GM19455 (cell line): ENCODE results near the gene RAB17.
A peak's percentile ranks its signal among the peaks of the same experiment; 100 is the strongest.

Experiments
- ATAC-seq: cut with Tn5 transposase; IDR thresholded peaks from one replicate; pipeline ENCODE4 v1.9.1; 2021; ENCODE audit not compliant: unreplicated experiment

RAB17 gene

DNA sequence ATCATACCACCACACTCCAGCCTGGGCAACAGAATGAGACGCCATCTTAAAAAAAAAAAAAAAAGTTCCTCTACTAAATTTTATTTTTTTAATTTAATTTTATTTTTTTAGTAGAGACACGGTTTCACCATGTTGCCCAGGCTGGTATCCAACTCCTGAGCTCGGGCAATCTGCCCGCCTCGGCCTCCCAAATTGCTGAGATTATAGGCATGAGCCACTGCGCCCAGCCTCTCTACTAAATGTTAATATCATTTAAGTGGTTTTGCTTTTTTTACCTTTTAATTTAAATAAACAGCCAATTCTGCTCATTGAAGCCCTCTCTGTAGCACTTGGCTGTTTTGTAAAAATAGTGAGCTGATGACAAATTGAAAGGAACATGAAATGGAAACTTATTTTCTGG lies 9.2 kb downstream of the RAB17 start:
- no peak for ATAC-seq

DNA sequence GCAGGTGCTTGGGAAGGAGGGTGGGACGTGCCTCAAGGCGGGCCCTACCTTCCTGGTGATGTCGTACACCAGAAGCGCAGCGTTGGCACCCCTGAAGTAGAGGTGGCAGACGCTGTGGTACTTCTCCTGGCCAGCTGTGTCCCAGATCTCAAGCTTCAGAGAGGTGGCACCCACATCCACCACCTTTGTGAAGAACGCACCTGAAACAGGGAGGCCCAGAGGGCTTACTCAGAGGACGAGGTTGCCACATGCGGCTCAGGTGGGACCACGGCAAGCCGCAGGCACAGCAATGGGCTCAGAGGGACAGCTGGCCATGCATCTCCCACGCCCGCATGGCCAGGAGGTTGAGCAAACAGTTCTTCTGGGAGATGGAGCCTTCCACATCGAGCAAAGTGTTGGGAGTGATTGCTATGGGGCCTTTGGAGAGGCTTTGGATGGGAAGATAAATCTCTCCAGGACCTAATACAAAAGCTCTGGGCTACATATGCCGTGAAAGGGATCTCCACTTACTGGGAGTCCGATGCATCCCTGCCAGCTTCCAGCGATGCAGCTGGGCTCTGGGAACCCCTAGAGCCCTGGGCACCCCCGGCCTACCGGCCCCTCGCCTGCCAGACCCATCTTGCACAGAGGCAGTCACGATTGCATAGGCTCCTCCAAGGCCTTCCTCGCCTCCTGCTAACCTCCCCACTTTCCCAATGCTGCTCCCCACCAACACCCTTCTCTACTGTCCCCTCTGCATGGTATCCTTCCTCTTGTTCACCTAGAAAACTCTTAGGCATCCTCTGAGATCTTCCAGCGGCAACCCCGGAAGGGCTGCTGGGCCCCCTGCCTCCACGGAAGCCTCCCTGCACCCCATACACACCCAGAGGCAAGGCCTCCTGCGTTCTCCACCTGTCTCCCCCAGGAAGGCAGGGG lies 12.3 kb downstream of the RAB17 start:
- no peak for ATAC-seq

DNA sequence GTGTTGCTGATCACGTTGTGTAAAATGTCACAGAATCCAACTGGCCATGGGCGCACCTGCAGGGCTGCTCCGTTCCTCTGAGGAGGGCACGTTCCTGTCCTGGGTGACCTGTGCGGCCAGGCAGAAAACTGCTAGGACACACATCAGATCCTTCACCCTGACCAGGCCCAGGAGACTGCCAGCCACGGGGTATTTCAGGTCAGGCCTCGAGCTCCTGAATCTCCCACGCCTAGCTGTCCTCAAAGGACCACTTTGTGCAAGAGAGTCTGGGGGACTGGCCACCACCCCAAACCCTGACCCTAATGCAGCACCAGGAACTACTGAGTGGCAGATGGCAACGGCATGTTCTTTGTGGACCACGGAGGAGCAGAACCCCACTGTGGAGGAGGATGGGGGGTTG lies 13.1 kb downstream of the RAB17 start:
- no peak for ATAC-seq

DNA sequence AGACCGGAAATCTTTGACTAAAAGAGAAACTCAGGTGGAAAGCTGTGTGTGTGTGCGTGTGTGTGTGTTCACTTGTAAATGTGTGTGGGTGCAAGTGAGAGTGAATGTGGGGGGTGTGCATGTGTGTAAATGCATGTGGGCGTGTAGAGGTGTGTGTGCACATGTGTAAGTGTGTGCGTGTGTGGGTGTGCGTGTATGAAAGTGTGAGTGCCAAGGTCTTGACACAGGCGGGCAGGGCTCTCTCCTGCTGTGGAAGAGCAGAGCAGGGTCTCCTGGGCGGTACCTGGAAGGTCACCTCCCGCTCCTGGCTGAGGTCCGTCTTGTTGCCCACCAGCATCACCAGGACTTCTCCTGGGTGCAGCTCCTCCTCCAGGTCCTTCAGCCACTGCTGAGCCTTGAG lies 13.6 kb downstream of the RAB17 start:
- no peak for ATAC-seq

DNA sequence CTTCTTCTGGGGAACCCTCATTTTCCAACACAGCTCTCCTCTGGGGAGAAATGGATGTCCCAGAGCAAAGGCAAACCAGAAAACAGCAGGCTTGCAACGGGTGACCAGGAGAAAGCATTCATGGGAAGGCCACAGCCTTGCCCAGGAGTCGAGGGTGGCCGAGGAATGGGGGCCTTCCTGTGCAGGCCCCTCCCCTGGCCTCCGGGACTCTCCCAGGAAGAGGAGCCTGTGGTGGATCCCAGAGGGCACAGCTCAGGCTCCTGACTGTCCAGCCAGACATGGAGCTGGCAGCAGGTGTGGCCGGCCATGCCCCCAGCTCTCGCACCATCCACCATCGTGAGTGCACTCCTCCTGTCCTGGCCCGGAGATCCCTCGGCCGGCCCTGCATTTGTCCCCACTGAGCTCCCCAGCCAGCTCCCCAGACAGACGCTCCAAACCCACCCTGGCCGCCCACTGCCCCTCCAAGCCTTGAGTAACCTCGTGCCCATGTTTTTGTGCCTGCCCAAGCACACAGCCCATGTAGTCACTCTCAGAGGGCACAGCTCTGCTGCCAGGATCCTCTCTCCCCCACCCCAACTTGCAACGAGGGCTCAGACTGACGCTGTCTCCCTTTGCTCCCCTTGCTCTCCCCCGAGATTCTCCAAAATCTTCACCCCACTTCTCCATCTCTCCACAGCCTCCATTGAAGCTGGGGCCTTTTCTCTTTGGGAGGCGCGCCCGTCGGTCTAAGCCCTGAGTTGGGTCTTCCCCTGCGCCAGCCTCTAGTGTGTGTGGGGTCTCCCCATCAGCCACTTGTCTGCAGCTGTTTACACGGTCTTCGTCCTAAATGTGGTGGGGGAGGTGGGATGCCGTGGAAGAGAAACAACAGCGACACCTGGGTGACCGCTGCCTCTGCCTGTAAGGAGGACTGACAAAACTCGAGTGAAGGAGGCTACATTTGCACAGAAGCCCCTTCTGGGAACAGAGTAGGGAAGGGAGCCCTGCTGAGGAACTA lies 14.4 kb downstream of the RAB17 start:
- no peak for ATAC-seq

DNA sequence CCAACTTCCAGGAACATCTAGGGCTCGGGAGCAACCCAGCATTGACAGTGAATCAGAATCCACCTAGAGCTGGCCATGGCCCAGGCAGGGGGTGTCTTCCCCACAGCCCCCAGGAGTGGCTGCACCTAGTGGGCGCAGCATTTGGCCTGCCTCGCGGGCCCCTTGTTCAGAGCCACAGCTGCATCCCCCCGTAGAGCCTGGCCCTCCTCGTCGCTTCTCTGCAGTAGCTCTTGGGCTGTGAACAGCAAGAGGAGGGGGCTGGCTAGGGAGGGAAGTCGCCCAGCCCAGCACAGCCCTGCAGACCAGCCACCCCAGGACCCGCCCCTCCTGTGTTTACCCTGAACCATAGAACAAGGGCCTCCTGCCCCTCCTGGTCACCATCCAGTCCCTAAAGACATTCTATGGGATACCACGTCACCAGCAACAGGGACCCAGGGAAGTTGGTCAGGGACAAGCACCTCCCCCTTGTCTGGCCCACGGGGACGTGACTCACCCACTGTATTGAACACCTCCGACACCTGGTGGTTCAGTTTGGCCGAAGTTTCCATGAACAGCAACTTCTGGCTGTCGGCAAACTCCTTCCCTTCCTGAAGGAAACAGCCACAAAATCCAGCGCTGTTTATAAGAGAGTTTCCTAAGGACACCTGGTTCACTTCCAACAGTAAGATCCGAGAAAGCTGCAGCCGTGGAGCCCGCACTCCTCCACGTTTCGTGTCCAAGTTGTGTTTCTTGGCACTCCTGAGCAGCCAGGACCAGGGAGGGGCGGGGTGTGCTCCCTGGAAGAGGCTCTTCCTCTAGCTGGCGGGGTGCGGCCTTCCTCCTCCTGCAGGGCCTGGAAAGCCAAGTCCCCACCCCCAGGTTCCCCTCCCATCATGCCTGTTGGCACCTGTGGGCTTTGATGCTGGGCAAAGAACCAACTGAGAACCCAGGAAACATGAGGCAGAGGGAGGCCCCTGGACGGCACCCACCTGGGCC lies 15.4 kb downstream of the RAB17 start:
- ATAC-seq: no peak

DNA sequence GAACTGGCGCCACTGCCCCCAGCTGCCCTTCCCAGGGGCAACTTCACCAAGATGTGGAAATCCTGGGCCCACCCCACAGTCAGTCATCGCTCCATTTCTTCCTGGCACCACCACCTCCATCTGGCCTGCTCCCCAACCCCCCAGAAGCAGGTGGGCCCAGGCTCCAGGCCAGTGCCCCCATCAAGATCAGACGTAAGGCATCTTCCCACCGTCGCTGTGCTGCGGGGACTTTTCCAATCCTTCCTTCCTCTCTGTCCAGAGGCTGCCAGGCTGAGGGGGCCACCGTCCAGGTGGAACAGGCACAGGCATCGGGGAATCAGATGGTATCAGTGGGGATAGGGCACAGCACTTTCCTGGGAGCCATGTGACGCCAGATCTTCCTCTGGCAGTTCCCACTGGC lies 16.1 kb downstream of the RAB17 start:
- ATAC-seq: no peak

DNA sequence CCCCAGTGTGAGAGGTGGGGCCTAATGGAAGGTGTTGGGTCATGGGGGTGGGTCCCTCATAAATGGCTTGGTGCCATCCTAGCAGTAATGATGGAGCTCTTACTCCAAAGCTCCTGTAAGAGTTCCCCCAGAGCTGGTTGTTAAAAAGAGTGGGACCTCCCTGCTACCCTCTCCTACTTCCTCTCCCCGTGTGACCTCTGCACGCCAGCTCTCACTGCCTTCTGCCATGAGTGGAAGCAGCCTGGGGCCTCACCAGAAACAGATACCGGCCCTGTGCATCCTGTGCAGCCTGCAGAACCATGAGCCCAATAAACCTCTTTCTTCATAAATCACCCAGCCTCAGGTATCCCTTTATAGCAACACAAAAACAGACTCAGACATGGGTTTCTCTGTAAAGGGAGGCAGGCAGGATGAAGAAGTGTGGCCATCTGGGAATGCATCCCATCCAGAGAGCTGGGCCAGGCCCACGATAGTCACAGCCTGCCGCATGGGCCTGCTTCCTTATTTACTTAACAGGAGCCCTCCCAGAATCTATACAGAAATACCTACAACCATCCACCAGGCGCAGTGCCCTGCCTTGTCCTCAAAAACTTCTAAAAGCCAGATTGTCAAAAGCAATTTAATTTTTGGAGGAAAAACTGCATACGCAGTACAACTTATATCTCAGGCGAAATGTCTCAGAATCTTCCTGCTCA lies 16.7 kb downstream of the RAB17 start:
- no peak for ATAC-seq

DNA sequence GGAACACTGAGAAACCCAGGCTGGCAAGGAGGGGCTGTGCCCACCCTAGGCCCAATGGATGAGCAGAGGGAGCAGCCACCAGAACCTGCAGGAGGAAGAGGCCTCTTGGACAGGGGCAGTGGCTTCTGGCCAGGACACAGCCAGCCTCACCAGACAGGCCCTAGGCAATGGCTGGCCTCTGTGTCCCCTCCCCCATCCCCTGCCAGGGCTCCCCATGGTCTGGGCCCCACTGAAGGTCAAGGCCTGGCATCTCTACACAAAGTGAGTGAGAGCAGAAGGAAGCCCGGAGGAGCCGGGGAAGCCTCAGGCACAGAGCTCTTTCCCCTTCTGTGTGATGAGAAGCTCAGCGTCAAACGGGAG lies 17.8 kb downstream of the RAB17 start:
- no peak for ATAC-seq

DNA sequence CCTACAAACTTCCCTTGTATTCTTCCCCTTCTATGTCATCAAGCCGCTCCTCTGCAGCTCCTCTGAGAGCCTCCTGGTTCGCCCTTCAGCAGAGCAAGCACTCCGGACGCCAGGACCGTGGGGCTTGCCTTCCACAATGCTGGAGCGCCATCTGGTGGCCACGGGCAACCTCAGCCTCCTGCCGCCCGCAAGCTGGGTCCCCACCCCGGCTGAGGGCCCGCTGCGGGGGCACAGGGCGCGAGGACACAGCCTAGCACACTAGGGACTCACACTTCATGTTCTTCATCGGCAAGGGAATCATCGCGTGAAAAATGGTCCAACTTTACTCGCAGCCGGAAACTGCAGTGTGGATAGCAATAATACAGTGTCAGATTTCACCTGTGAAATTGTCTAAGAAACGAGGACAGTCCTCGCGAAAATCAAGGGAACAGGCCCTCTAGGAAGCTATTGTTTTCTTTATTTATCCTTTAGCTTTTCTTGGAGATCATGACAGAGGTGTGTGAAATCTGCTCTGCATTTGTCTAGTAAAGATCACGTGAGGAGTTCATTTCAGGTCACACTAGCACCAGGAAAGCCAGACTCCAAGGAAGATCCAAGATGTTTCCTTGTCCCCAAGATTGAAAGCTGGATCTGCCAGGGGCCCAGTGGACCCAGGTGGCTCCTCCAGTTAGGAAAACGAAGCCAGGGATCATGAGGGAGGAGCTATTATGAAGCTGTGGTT lies 18.4 kb downstream of the RAB17 start:
- ATAC-seq: peak; percentile 88

DNA sequence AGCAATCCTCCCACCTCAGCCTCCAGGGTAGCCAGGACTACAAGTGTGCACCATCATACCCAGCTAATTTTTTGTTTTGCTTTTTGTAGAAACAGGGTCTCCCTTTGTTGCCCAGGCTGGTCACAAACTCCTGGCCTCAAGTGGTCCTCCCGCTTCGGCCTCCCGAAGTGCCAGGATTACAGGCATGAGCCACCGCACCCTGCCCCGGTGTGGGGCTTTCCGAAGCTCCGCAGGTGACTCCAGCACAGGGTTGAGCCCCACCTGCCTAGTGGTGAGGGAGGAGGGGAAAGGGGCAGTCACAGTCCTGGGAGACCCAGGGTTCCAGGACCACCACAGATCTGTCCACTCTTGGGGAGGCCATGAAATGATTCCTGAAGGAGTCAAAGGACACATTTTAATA lies 19.0 kb downstream of the RAB17 start:
- ATAC-seq: peak; percentile 13

DNA sequence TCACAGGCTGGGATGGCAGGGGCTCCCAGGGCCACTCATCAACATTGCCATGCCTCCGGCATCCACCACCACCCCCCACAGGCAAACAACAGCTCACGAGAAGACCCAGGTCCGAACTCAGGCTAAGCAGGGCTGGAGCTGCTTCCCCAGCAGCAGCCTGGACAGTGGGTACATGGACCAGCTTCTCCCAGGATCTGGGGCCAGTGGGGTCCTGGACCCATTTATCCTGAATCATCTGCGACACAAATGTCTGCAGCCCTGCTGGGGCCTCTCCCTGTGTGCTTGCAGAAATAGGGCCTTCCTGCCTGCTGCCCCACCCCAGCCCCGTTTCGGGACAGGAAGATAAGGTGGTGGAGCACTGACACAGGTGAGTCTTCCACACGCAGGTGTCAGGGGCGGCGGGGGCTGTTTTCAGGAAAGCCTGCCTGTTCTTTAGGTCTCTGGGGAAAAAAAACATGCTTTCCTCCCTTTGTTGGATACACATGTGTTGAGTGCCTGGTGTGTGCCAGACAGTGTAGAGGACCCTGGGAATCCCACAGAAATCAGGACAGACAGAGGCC lies 19.7 kb downstream of the RAB17 start:
- ATAC-seq: no peak

DNA sequence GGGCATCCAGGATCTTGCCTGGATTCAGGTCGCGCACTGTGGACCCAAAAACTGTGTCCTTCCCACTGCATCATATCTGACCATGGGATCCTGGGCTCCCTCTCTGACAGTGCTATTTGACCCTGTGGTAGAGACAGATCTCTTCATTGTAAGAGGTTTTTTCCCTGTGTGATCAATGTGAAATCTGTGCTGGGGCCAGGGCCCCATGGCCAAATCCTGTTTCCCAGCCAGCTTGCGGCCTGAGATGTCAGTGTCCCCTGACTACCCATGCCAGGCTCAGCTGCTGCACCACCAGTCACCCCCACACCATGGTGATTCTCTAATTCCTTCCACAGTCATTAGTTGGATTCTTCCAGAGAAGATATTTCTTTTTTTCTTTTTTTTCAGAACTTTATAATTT lies 20.6 kb downstream of the RAB17 start:
- no peak for ATAC-seq

DNA sequence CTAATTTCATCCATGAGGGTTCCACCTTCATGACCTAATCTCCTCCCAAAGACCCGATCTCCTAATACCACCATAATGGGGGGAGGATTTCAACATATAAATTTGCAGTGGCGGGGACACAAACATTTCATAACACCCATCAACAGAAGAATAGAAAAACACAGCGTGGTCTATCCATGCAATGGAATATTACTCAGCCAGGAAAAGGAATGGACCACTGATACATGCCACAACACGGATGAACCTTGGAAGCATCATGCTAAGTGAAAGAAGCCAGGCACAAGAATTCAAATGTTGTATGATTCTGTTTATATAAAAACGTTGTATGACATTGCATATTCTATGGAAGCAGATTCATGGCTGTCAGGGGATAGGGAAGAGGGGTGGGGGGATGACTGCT lies 21.5 kb downstream of the RAB17 start:
- no peak for ATAC-seq

DNA sequence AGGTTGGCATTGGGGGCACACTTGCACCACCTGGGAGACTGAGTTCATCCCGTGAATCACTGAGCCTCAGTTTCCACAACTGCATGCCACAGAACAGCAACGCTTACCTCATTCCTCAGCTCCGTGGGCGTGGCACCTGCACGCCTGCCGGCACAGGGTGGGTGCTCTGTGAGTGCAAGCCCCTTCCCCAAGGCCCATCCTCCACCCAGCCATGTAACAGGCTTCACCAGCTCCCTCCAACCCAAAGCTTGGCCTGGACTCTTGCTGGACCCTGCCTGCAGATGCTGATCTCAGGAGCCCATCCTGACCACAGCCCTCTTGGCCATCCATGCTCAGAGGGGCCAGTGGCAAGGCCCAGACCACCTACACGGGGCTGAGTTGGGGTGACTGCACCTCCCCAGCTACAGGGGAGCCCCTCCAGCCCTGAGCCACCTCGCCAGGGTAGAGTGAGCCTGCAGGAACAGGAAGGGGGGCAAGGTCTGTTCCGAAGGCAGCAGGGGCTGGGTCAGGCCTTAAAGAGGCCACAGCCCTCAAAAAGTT lies 22.3 kb downstream of the RAB17 start:
- ATAC-seq: no peak

DNA sequence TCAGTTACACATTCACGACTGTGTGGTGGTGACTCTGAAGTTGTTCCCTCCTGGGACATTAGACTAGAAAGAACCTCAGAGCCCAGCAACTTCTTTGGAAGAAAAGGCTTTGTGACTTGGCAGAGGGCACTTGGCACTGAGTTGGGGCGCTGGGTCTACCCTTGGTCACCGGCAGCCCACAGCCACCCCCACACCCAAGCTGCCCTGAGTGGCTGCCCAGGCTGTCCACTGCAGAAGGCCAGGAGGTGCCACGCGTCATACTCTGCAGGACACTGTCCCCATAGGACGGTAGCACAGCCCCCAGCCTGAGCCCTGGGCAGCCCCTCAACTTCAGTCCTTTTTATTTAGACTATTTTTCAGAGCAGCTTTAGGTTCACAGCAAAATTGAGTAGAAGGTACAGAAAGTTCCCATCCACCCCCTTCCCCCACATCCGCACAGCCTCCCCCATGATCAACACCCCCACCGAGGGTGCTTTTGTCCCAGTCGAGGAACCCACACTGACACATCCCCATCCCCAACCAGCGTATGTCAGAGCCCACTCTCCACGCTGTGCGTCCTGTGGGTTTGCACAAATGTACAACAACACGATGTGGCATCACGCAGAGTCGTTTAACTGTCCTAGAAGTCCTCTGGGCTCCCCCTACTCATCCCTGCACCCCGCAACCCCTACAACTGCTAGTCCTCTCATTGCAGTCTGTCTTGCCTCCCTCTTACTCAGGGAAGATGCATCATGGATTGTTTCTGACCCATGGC lies 23.1 kb downstream of the RAB17 start:
- no peak for ATAC-seq

DNA sequence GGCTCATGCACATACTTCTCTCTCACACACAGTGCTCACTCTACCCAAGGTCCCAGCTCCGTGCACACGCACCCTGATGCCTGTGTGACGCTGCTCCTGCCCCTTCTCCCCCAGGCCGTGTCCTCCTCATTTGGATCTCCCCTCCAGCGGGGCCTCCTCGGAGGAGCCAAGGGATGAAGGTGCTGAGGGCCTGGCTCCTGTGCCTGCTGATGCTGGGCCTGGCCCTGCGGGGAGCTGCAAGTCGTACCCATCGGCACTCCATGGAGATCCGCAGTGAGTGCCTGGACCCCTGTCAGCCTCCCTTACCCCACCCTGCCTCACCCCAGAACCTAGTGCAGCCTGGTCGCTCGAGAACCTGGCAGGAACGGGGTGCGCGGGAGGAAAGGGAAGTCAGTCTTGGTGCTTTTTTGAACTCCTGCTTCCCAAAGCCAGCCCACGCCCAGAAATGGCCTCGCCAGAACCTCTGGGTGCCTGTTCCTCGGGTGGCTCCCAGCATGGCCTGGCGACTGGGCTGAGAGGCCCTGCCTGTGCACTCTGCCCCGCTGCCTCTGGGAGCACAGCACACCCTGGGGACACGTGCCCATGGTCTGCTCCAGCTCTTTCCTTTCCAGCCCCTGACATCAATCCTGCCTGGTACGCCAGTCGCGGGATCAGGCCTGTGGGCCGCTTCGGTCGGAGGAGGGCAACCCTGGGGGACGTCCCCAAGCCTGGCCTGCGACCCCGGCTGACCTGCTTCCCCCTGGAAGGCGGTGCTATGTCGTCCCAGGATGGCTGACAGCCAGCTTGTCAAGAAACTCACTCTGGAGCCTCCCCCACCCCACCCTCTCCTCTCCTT lies 23.9 kb downstream of the RAB17 start, which contains the start of gene PRLH:
Gene PRLH (plus strand): TSS at position 174 of the 835 bp plus-strand sequence. CDS start 0 bp downstream, at position 174.
- no peak for ATAC-seq
